Calu3 (cell line): ENCODE measurements around the gene TCP10L. TPM values are rescaled to one million over a fixed set of nuclear protein-coding genes. Genes with fewer than 3 reads are reported as not detected.

ENCODE experiments used
- BruUV-seq: library from RNA; stranded (reverse); fragments of 400-500 nt; replicated peaks from 2 replicates; lab custom pipeline; 2021; lab: Mats Ljungman, UMichigan
- CTCF ChIA-PET: fragments of 300-600 bp; sonication (Branson Sonifier 250); formaldehyde crosslinking; loops from one replicate; lab custom pipeline; 2022; ENCODE audit warnings: antibody characterized with exemption; lab: Charles Lee
- DNase-seq: peaks from one replicate; pipeline ENCODE4 v3.0.0; 2022
- H3K27ac Mint-ChIP-seq: one replicate; pipeline ENCODE4 v1.8.0; 2022; ENCODE audit warnings: mixed read lengths; ENCODE audit not compliant: unreplicated experiment
- H3K27me3 Mint-ChIP-seq: one replicate; pipeline ENCODE4 v1.8.0; 2022; ENCODE audit warnings: mixed read lengths; ENCODE audit not compliant: unreplicated experiment
- H3K36me3 Mint-ChIP-seq: one replicate; pipeline ENCODE4 v1.8.0; 2022; ENCODE audit warnings: mild to moderate bottlenecking, moderate library complexity, mixed read lengths; ENCODE audit not compliant: insufficient read depth, unreplicated experiment
- H3K4me1 Mint-ChIP-seq: one replicate; pipeline ENCODE4 v1.8.0; 2022; ENCODE audit warnings: mild to moderate bottlenecking, low read depth, mixed read lengths; ENCODE audit not compliant: unreplicated experiment
- H3K4me3 Mint-ChIP-seq: one replicate; pipeline ENCODE4 v1.8.0; 2022; ENCODE audit warnings: mild to moderate bottlenecking, low read depth, moderate library complexity, mixed read lengths; ENCODE audit not compliant: unreplicated experiment
- H3K9me3 Mint-ChIP-seq: one replicate; pipeline ENCODE4 v1.8.0; 2022; ENCODE audit warnings: low read depth, mixed read lengths; ENCODE audit not compliant: unreplicated experiment
- intact Hi-C: fragments of 100-400 bp; cut with micrococcal nuclease; formaldehyde crosslinking; loops from one replicate; pipeline ENCODE4 v1.10.0; 2022; ENCODE audit not compliant: unreplicated experiment
- total RNA-seq: library from RNA; stranded (reverse); gene quantifications from 2 replicates; pipeline ENCODE4 v1.2.3, GENCODE V29; 2022
- TF ChIP-seq, protein P1 (sequence below): fragments of 200-600 bp; IDR thresholded peaks from one replicate; pipeline ENCODE4 v1.8.0; 2022; ENCODE audit warnings: antibody characterized with exemption; ENCODE audit not compliant: unreplicated experiment

The TCP10L gene
- total RNA-seq, 1 experiment from 2014 or later = not detected

DNA sequence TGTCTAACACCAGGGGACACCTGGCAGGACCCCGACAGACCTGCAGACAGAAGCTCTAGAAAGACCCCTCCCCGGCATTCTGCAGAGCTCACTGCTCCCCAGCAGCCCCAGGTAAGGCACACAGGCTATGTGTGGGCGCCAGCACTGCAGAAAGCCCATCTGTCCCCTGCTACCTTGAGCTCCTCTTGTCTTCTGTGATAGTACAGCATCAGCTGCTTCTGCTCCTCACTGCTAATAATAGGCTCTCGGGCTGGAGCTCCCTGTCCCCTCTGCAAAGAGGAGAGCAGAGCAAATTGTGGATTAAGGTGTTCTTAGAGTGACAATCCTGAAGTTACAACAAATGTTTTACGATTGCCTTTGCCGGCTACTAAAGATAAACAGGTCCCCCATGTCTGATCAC, 16.8 kb upstream of the TCP10L start:
- Mint-ChIP-seq H3K27me3 (no peaks in the 10 kb centered on the region), H3K36me3 (peaks cover 7% of the 10 kb centered on the region), H3K4me3 (no peak overlapping the region), H3K9me3 (no peaks in the 10 kb centered on the region), H3K4me1 (no peaks in the 10 kb centered on the region), H3K27ac (no peak overlapping the region)
- no peak for DNase-seq
- intact Hi-C loops = no loop called here
- BruUV-seq = no TSS peak
- CTCF ChIA-PET = no interaction called here
- TF ChIP-seq, protein P1, sequence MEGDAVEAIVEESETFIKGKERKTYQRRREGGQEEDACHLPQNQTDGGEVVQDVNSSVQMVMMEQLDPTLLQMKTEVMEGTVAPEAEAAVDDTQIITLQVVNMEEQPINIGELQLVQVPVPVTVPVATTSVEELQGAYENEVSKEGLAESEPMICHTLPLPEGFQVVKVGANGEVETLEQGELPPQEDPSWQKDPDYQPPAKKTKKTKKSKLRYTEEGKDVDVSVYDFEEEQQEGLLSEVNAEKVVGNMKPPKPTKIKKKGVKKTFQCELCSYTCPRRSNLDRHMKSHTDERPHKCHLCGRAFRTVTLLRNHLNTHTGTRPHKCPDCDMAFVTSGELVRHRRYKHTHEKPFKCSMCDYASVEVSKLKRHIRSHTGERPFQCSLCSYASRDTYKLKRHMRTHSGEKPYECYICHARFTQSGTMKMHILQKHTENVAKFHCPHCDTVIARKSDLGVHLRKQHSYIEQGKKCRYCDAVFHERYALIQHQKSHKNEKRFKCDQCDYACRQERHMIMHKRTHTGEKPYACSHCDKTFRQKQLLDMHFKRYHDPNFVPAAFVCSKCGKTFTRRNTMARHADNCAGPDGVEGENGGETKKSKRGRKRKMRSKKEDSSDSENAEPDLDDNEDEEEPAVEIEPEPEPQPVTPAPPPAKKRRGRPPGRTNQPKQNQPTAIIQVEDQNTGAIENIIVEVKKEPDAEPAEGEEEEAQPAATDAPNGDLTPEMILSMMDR = no peak

DNA sequence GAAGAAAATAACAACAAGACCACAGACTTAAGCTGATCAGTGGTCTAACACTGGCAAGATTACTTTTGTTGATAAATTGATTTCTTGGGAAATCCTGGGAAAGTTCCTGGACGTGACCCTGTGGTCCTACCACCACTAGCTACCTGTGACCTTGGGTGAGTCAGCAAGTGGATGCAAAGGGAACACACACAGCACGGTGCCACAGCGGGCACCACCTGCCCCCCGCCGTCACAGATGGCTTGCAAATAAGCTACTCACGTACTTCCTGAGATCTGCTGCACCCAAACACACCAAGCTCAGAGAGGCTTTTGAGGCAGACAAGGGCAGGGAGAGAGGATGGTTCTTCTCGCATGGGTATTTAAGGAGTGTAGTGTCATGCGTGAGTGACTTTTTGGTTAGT, 14.2 kb upstream of the TCP10L start:
- no peaks in the 10 kb centered on the region for H3K27me3 Mint-ChIP-seq
- TF ChIP-seq, protein P1 = no peak
- no TSS peak for BruUV-seq
- H3K9me3 Mint-ChIP-seq = no peaks in the 10 kb centered on the region
- no peak overlapping the region for H3K27ac Mint-ChIP-seq
- CTCF ChIA-PET = interaction anchor here (0.6 kb wide), 2 partner anchors 261 to 1426 kb away, joined by 3 to 4 read pairs; no protein-coding TSS in a partner anchor
- H3K36me3 Mint-ChIP-seq = peaks cover 7% of the 10 kb centered on the region
- no peak for DNase-seq
- H3K4me1 Mint-ChIP-seq = no peaks in the 10 kb centered on the region
- intact Hi-C loops = no loop called here
- H3K4me3 Mint-ChIP-seq = no peak overlapping the region

DNA sequence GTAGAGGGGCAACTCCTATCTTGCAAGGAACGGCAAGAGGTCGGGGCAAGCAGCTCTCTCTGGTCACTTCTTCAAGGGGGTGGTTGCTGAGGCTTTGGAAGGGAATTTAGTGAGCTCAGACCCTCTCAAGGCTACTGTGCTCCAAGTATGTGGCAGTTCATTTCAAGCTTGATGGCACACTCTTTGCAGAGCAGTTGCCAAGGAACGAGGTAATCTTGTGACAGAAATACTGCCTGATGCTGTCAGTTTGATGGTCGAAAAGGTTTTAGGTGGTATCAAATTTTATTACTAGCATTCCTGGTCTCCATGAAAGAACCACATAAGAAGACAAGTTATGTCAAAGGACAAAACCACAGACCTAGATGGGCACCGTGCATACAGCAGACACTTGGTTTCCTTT, 13.8 kb upstream of the TCP10L start:
- Mint-ChIP-seq H3K9me3 (no peaks in the 10 kb centered on the region), H3K4me1 (no peaks in the 10 kb centered on the region), H3K27ac (no peak overlapping the region), H3K36me3 (peaks cover 7% of the 10 kb centered on the region), H3K27me3 (no peaks in the 10 kb centered on the region), H3K4me3 (no peak overlapping the region)
- TF ChIP-seq, protein P1 = no peak
- CTCF ChIA-PET = interaction anchor here (0.6 kb wide), 1 partner anchor 1426 kb away, joined by 4 read pairs; no protein-coding TSS in a partner anchor
- DNase-seq = no peak
- intact Hi-C loops = no loop called here
- BruUV-seq = no TSS peak

DNA sequence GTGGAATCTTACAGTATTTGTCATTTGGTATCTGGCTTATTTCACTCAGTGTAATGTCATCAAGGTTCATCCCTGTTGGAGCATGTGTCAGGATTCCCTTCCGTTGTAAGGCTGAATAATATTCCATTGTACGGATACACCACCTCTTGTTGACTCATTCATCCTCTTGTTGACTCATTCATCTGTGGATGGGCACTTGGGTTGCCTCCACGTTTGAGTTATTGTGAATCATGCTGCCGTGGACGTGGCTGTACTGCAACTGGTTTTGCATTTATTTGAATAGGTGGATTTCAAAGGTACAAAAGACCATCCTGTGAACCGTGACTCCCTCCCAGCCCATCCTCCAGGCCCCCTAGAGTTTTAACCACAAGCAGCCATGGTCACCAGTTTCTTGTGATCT, 11.9 kb upstream of the TCP10L start:
- H3K4me1 Mint-ChIP-seq = no peaks in the 10 kb centered on the region
- TF ChIP-seq, protein P1 = no peak
- H3K27ac Mint-ChIP-seq = no peak overlapping the region

More for the DNA sequence above, 11.9 kb upstream of the TCP10L start:
- Mint-ChIP-seq H3K9me3 (no peaks in the 10 kb centered on the region), H3K4me3 (no peak overlapping the region), H3K36me3 (no peaks in the 10 kb centered on the region), H3K27me3 (no peaks in the 10 kb centered on the region)
- BruUV-seq = no TSS peak
- CTCF ChIA-PET = no interaction called here
- intact Hi-C loops = no loop called here
- no peak for DNase-seq
